Embryonic facial prominence (tissue), 1 donor: ENCODE results near the gene SRPK2.
"Not testable (repeated sequence)": the region's sequence is repeated elsewhere in the genome, so short reads cannot be mapped to it uniquely, and the experiment has no call there.

Experiments used
- DNase-seq: peaks from one replicate; pipeline ENCODE4 v3.0.0-alpha.2; 2016; ENCODE audit errors: extremely low spot score

SRPK2 gene

GRCh38 chr7:105376908-105377533, 11.7 kb downstream of the SRPK2 start:
- DNase-seq, result no peak

DNA sequence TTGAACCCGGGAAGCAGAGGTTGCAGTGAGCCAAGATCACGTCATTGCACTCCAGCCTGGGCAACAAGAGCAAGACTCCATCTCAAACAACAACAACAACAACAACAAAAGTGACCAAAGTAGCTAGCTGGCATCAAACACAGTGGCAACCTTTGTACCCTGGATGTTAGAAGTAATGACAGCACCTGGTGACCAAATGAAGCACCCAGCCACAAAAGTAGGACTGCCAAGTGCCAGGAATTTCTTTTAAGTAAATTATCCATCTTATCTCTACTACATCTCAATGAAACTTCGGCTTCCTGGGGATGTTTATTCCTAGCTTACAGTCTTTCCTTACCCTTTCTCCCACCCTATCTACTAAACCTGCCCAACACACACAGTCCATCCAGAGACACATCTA, 18.8 kb downstream of the SRPK2 start:
- DNase-seq, result no peak

- DNase-seq, result no peak
These were observed 21.3 kb downstream of the SRPK2 start for GRCh38 chr7:105367458-105367857.

- DNase-seq, result no peak
These were observed 22.9 kb downstream of the SRPK2 start for GRCh38 chr7:105365541-105366534.

GRCh38 chr7:105364684-105365083, 24.0 kb downstream of the SRPK2 start:
- DNase-seq, result no peak

GRCh38 chr7:105363657-105364056, 25.1 kb downstream of the SRPK2 start:
- not testable (repeated sequence) for DNase-seq

DNA sequence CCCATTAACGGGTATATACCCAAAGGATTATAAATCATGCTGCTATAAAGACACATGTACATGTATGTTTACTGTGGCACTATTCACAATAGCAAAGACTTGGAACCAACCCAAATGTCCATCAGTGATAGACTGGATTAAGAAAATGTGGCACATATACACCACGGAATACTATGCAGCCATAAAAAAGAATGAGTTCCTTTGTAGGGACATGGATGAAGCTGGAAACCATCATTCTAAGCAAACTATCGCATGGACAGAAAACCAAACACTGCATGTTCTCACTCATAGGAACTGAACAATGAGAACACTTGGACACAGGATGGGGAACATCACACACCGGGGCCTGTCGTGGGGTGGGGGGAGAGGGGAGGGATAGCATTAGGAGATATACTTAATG, 26.0 kb downstream of the SRPK2 start:
- DNase-seq, result not testable (repeated sequence)

- not testable (repeated sequence) for DNase-seq
These were observed 26.7 kb downstream of the SRPK2 start for GRCh38 chr7:105361995-105362394.

DNA sequence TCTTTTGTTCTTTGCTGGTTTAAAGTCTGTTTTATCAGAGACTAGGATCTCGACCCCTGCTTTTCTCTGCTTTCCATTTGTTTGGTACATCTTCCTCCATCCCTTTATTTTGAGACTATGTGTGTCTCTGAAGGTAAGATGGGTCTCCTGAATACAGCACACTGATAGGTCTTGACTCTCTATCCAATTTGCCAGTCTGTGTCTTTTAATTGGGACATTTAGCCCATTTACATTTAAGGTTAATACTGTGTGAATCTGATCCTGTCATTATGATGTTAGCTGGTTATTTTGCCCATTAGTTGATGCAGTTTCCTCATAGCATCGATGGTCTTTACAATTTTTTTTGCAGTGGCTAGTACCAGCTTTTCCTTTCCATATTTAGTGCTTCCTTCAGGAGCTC, 28.6 kb downstream of the SRPK2 start:
- DNase-seq, result not testable (repeated sequence)

DNA sequence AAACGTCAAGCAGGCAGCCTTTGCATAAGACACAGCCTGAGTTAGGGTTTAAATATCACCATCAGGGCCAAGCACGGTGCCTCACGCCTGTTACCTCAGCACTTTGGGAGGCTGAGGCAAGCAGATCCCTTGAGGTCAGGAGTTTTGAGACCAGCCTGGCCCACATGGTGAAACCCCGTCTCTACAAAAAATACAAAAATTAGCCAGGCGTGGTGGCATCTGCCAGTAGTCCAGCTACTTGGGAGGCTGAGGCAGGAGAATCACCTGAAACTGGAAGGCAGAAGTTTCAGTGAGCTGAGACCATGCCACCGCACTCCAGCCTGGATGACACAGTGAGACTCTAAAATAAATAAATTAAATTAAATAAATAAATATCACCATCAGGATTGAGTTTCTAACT, 33.0 kb downstream of the SRPK2 start:
- no peak for DNase-seq

GRCh38 chr7:105354383-105354782, 34.3 kb downstream of the SRPK2 start:
- no peak for DNase-seq

DNA sequence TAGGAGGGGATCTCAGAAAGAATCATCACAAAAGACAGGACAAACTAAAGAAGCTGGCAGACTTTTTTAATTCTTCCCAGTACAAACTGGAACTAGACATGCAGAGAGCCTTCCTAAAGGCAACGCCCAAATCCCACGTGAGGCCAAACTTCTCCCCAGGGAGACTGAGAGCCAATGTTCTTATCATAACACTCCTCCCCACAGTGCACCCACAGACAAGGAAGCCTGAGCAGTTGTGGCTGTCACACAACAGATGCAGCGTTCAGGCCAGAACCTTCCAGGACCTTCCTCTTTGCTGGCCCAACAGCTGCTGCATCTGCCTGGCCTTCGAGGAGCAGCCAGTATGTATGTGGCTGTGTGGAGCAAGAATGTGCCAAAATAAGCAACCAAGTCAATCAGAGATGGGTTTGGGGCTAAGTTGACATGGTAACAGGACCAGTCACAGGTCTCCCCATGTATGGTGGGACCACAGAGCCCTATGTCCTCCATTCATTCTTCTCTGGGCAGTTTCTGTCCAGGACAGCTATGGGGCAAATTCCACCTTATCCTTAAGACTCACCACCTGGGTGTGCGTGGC, 34.9 kb downstream of the SRPK2 start:
- no peak for DNase-seq

GRCh38 chr7:105352901-105353668, 35.6 kb downstream of the SRPK2 start:
- no peak for DNase-seq

DNA sequence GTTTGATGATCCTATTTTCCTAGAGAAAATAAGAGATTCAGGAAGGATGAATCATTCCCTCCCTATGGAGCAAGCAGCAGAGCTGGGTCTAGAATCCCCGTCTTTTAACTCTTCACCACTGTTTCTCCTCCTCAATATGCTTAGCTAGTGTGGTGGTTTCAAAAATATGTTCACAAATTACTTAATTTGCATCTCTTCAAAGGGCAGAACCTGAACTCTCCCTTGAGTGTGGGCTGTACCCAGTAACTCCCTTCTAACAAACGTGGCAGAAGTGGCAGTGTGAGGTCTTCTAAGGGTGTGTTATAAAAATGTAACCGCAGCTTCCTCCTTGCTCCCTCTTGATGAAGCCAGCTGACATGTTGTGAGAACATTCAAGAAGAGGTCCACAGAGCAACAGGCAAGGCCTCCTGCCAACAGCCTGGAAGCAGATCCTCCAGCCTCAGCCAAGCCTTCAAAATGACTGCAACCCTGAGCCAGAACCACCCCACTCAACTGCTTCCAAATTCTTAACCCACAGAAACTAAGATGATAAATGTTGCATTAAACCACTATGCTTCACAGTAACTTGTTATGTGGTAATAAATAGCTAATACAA, 36.6 kb downstream of the SRPK2 start:
- no peak for DNase-seq

- no peak for DNase-seq
These were observed 37.8 kb downstream of the SRPK2 start for GRCh38 chr7:105350906-105351305.

DNA sequence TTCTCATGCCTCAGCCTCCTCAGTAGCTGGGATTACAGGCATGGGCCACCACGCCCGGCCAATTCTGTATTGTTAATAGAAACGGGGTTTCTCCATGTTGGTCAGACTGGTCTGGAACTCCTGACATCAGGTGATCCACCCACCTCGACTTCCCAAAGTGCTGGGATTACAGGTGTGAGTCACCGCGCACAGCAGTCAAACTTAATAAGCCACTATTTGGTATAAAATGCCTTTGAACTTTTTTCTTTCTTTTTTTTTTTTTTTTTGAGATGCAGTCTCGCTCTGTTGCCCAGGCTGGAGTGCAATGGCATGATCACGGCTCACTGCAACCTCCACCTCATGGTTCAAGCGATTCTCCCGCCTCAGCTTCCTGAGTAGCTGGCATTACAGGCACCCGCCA, 40.5 kb downstream of the SRPK2 start:
- DNase-seq, result not testable (repeated sequence)

DNA sequence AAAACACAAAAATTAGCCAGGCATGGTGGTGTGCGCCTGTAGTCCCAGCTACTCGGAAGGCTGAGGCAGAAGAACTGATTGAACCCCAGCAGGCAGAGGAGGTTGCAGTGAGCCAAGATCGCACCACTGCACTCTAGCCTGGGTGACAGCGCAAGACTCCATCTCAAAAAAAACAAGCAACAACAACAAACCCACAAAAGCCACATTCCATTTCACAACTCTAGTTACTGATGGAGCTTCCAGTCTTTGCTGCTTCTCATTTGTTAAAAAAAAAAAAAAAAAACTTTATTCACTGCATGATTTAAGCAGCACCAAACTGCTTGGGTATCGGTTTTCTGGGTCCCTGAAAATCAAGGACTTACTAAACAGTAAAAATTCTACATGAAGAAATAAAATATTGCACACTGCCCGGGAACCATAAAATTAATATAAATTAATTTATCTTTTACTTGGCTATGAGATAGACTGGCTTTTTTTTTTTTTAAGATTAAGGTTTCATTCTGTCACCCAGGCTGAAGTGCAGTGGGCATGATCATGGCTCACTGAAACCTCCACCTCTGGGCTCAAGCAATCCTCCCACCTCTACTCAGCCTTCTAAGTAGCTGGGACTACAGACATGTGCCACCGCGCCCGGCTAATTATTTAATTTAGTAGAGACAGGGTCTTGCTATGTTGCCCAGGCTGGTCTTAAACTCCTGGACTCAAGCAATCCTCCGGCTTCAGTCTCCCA, 42.0 kb downstream of the SRPK2 start:
- DNase-seq, result no peak

DNA sequence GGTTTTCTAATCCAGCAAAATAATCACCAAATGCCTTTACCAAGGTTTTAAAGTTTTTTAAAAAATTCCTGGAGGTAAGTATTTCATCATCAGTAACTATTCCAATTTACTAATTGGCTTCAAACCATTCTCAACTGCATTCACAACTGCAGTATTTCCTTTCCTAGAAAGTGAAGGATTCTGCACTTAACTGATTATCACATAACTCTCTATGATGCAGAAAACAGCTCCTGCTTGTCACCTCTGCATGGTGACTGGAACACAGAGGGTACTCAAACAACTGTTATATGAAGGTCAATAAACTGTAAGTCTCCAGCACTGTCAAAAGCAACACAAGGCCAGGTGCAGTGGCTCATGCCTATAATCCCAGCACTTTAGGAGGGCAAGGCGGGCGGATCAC, 42.6 kb downstream of the SRPK2 start:
- no peak for DNase-seq

DNA sequence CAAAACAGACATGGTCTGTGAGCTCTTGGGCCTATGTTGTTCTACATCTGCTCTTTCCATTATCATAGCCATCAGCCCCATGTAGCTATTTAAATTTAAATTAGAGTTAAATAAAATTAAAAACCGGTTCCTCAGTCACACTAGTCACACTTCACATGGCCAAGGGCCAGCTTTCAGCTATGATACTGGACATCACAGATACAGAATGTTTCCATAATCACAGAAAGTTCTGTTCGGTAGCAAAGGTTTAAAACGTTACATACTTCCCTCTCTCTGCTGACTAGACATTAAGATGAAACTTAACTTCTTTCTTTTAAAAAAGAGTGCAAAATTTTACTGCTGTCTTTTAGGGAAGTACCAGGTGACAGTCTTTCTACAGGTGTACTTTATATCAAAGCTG, 43.0 kb downstream of the SRPK2 start:
- no peak for DNase-seq

GRCh38 chr7:105345003-105345402, 43.7 kb downstream of the SRPK2 start:
- DNase-seq, result no peak
